GM23248 (cell line): ENCODE data around the gene RAI1. TPM values are rescaled to one million over a fixed set of nuclear protein-coding genes. Genes with fewer than 3 reads are reported as not detected.

Source experiments
- DNase-seq: peaks from one replicate; pipeline ENCODE4 v3.0.0-alpha.2; 2015
- H2AFZ ChIP-seq: fragments of 200-600 bp; sonication (generic); 2 replicates; pipeline ENCODE4 v1.6.1; 2016; ENCODE audit warnings: antibody characterized with exemption
- H3F3A ChIP-seq: fragments of 200-600 bp; sonication (generic); 2 replicates; pipeline ENCODE4 v1.6.1; 2016; ENCODE audit warnings: mild to moderate bottlenecking, antibody characterized with exemption, mixed run types; ENCODE audit not compliant: insufficient read depth
- H3K27ac ChIP-seq: fragments of 200-600 bp; sonication (generic); 2 replicates; pipeline ENCODE4 v1.5.1; 2016; ENCODE audit warnings: mild to moderate bottlenecking
- H3K27me3 ChIP-seq: fragments of 200-600 bp; sonication (generic); replicated peaks from 2 replicates; pipeline ENCODE4 v1.6.1; 2016; ENCODE audit warnings: mild to moderate bottlenecking; ENCODE audit not compliant: insufficient read depth
- H3K36me3 ChIP-seq: fragments of 200-600 bp; sonication (generic); 2 replicates; pipeline ENCODE4 v1.6.1; 2016; ENCODE audit warnings: low read depth, mild to moderate bottlenecking
- H3K4me1 ChIP-seq: fragments of 200-600 bp; sonication (generic); 2 replicates; pipeline ENCODE4 v1.6.1; 2016; ENCODE audit warnings: mild to moderate bottlenecking; ENCODE audit not compliant: insufficient read depth
- H3K4me2 ChIP-seq: fragments of 200-600 bp; sonication (generic); one replicate; pipeline ENCODE4 v1.6.1; 2016; ENCODE audit warnings: mild to moderate bottlenecking; ENCODE audit not compliant: unreplicated experiment
- H3K4me3 ChIP-seq: fragments of 200-600 bp; sonication (generic); 2 replicates; pipeline ENCODE4 v1.5.1; 2016; ENCODE audit warnings: mild to moderate bottlenecking
- H3K79me2 ChIP-seq: fragments of 200-600 bp; sonication (generic); 2 replicates; pipeline ENCODE4 v1.6.1; 2016; ENCODE audit warnings: mild to moderate bottlenecking; ENCODE audit not compliant: insufficient read depth
- H3K9ac ChIP-seq: fragments of 200-600 bp; sonication (generic); 2 replicates; pipeline ENCODE4 v1.6.1; 2016; ENCODE audit warnings: mild to moderate bottlenecking
- H3K9me2 ChIP-seq: fragments of 200-600 bp; sonication (generic); 2 replicates; pipeline ENCODE4 v1.6.1; 2016; ENCODE audit warnings: mixed run types, mild to moderate bottlenecking, moderate library complexity; ENCODE audit not compliant: insufficient read depth
- H3K9me3 ChIP-seq: fragments of 200-600 bp; sonication (generic); one replicate; pipeline ENCODE4 v1.6.1; 2017; ENCODE audit warnings: low read depth
- H4K20me1 ChIP-seq: fragments of 200-600 bp; sonication (generic); 2 replicates; pipeline ENCODE4 v1.6.0; 2016; ENCODE audit not compliant: insufficient read depth
- EZH2 ChIP-seq: fragments of 200-600 bp; sonication (generic); IDR thresholded peaks from 2 replicates; pipeline ENCODE4 v1.6.1; 2018; ENCODE audit warnings: antibody characterized with exemption, mild to moderate bottlenecking; ENCODE audit not compliant: insufficient read depth, poor library complexity, severe bottlenecking
- EZH2phosphoT487 ChIP-seq: fragments of 200-600 bp; sonication (generic); IDR thresholded peaks from 2 replicates; pipeline ENCODE4 v1.6.1; 2018; ENCODE audit warnings: antibody characterized with exemption, moderate library complexity, mild to moderate bottlenecking, low read depth; ENCODE audit not compliant: insufficient read depth
- WGBS, 2 experiments: methylation state at CpG; one replicate each; pipeline ENCODE4 v1.1.6; 2015 to 2017; ENCODE audit warnings: low lambda C conversion rate in 2 of 2, low coverage in 1 of 2; ENCODE audit errors: missing lambda C conversion rate in 2 of 2; 5-methylcytosine and 5-hydroxymethylcytosine counted together
- in situ Hi-C: fragments of 300-500 bp; cut with MboI; formaldehyde crosslinking; loops from 2 replicates; pipeline ENCODE4 v1.15.0; 2020
- polyA plus RNA-seq: library from polyadenylated mRNA; unstranded; fragments of >200 nt; fragmentation: Nextera tagmentation; extraction: Ambion mirVana; gene quantifications from 2 replicates; pipeline ENCODE4 v1.2.1, GENCODE V29; 2016
- total RNA-seq: library from RNA; depleted of rRNA; stranded (reverse); fragments of >200 nt; shearing (Covaris generic); gene quantifications from 2 replicates; pipeline ENCODE4 v1.2.3, GENCODE V29; 2014

RAI1 gene
- total and polyA plus RNA-seq, 2 experiments from 2014 or later = 5.2 to 9.1 TPM

DNA sequence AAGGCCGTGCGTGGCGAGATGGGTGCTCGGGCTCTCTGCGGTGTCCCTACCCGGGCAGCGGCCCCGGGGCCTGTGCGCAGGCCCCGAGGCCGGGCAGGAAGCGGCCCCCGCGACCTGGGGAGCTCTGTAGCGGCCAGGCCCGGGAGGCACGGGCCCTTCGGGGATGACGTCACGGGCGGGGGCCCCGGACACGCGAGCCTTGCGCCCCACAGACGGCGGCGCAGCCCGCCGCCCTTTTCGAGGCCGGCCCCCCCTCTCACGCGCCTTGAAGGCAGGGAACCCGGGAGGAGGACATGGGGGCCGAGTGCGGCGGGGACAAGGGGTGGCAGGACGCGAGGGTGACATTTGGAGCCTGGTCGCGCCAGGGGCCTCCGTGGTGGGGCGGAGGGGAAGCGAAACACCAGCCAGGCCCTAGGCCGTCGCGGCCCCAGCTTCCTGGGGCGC lies 1.1 kb downstream of the RAI1 start:
- in situ Hi-C loops = loop anchor here (25.0 kb wide), 2 partner anchors 180 to 355 kb away; partner anchors contain the start of genes ATPAF2 and GID4

GRCh38 chr17:17682737-17683680 lies 1.8 kb downstream of the RAI1 start:
- Histone ChIP-seq H3K4me1 (peaks cover 30% of the 10 kb centered on the region), H3K9me3 (no peaks in the 10 kb centered on the region), H4K20me1 (no peaks in the 10 kb centered on the region), H3K79me2 (peaks cover 64% of the 10 kb centered on the region), H3K27ac (peak overlapping the region; percentile 96), H3K27me3 (no peaks in the 10 kb centered on the region), H3K9ac (peak overlapping the region; percentile 95), H3F3A (peaks cover 23% of the 10 kb centered on the region), H3K4me3 (peak overlapping the region; percentile 75), H3K9me2 (no peaks in the 10 kb centered on the region), H3K36me3 (no peaks in the 10 kb centered on the region), H3K4me2 (peak overlapping the region; percentile 76), H2AFZ (peak overlapping the region; percentile 61)
- DNase-seq = peak; percentile 97
- WGBS, 2 experiments = 2 to 4% methylated on average over 35 to 49 of the region's 57 CpGs
- no peak for TF ChIP-seq EZH2phosphoT487
- TF ChIP-seq EZH2 = no peak
- in situ Hi-C loops = loop anchor here (25.0 kb wide), 2 partner anchors 179 to 354 kb away; partner anchors contain the start of genes ATPAF2 and GID4

More for the DNA sequence above, 1.1 kb downstream of the RAI1 start:
- H3K27ac ChIP-seq = peak overlapping the region; percentile 96
- peak overlapping the region; percentile 61 for H2AFZ ChIP-seq
- H3K4me1 ChIP-seq = peaks cover 30% of the 10 kb centered on the region
- H3K9me3 ChIP-seq = no peaks in the 10 kb centered on the region
- peaks cover 57% of the 10 kb centered on the region for H3K79me2 ChIP-seq
- 1 to 2% methylated on average over 32 to 43 of the region's 49 CpGs for WGBS, 2 experiments
- no peaks in the 10 kb centered on the region for H3K36me3 ChIP-seq
- peaks cover 23% of the 10 kb centered on the region for H3F3A ChIP-seq
- DNase-seq = peak; percentile 76
- no peaks in the 10 kb centered on the region for H3K9me2 ChIP-seq
- peak overlapping the region; percentile 76 for H3K4me2 ChIP-seq
- TF ChIP-seq EZH2phosphoT487 (no peak), EZH2 (no peak)
- peak overlapping the region; percentile 75 for H3K4me3 ChIP-seq
- H4K20me1 ChIP-seq = no peaks in the 10 kb centered on the region
- H3K27me3 ChIP-seq = no peaks in the 10 kb centered on the region
- H3K9ac ChIP-seq = peak overlapping the region; percentile 95

- TF ChIP-seq EZH2phosphoT487 (no peak), EZH2 (no peak)
- H3K4me1 ChIP-seq = peaks cover 30% of the 10 kb centered on the region
- DNase-seq = peak; percentile 53
- H3K4me3 ChIP-seq = peak overlapping the region; percentile 75
- H2AFZ ChIP-seq = no peak overlapping the region
- H3K27ac ChIP-seq = peak overlapping the region; percentile 96
- no peaks in the 10 kb centered on the region for H3K36me3 ChIP-seq
- H3K4me2 ChIP-seq = peak overlapping the region; percentile 76
- H3K79me2 ChIP-seq = peaks cover 72% of the 10 kb centered on the region
- WGBS, 2 experiments = 93 to 97% methylated on average over 7 of the region's 7 CpGs
- in situ Hi-C loops = loop anchor here (25.0 kb wide), 2 partner anchors 178 to 353 kb away; partner anchors contain the start of genes ATPAF2 and GID4
- no peaks in the 10 kb centered on the region for H3K27me3 ChIP-seq
- no peaks in the 10 kb centered on the region for H3K9me3 ChIP-seq
- H4K20me1 ChIP-seq = no peaks in the 10 kb centered on the region
- H3F3A ChIP-seq = peaks cover 23% of the 10 kb centered on the region
- no peaks in the 10 kb centered on the region for H3K9me2 ChIP-seq
- H3K9ac ChIP-seq = peak overlapping the region; percentile 95
Observed at GRCh38 chr17:17683710-17684365, 2.6 kb downstream of the RAI1 start.
